Measurements from ENCODE around the gene CCNB1IP1. TPM values are rescaled to one million over a fixed set of nuclear protein-coding genes. Genes with fewer than 3 reads are reported as not detected.

CCNB1IP1 gene, protein sequence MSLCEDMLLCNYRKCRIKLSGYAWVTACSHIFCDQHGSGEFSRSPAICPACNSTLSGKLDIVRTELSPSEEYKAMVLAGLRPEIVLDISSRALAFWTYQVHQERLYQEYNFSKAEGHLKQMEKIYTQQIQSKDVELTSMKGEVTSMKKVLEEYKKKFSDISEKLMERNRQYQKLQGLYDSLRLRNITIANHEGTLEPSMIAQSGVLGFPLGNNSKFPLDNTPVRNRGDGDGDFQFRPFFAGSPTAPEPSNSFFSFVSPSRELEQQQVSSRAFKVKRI
- 35.4 and 48.5 TPM in 2 replicates for polyA plus RNA-seq (2012; rRNA removed)
- polyA plus RNA-seq (2012; cell fraction: cytosol; rRNA removed), result 51.1 and 51.8 TPM in 2 replicates
- 23.1 and 38.6 TPM in 2 replicates for polyA plus RNA-seq (2012; cell fraction: nucleus; rRNA removed)

- CTCF ChIA-PET, result interaction anchor here (0.7 to 2.2 kb wide), 4 partner anchors 9 to 277 kb away, joined by 4 to 12 read pairs (median 6); partner anchors contain the start of gene PARP2
- no peaks in the 10 kb centered on the region for H3K9me2 ChIP-seq
- H3K27me3 ChIP-seq (ENCODE audit: insufficient read depth), result no peaks in the 10 kb centered on the region
- peaks cover 0 to 5% of the 10 kb centered on the region in 2 experiments; a peak in 2 of 4 replicates for H3K4me1 ChIP-seq (ENCODE audit: control insufficient read depth in 1 of 2, insufficient read depth in 2 of 2, low read depth in 1 of 2, low read length in 1 of 2)
- POLR2A ChIA-PET, result interaction anchor here (1.3 to 1.7 kb wide), 3 partner anchors 10 to 122 kb away, joined by 4 to 14 read pairs (median 6); partner anchors contain the start of genes APEX1, OSGEP and PARP2
- peak within 1 kb of the TSS; percentile 80 to 89 for H3K27ac ChIP-seq (ENCODE audit: low read depth in 2 of 2, low read length in 1 of 2)
- DNase-seq, result peak; percentile 79
- under 1% methylated on average over 19 of the region's 19 CpGs for WGBS (ENCODE audit: low lambda C conversion rate)
- peak within 1 kb of the TSS; percentile 91 for H2AFZ ChIP-seq (ENCODE audit: low read depth)
- peak within 1 kb of the TSS; percentile 95 for H3K4me2 ChIP-seq
- H3K9ac ChIP-seq, result peak within 1 kb of the TSS; percentile 79
- peaks cover 11 to 13% of the 10 kb centered on the region in 2 experiments for H3K36me3 ChIP-seq (replicated peaks in 1 of 2; ENCODE audit: control insufficient read depth in 1 of 2, insufficient read depth in 2 of 2, low read length in 1 of 2)
- peak within 1 kb of the TSS; percentile 86 to 88 for H3K4me3 ChIP-seq (ENCODE audit: low read depth in 2 of 2, low read length in 1 of 2)
- no peaks in the 10 kb centered on the region for H3K9me3 ChIP-seq
- H3F3A ChIP-seq (replicated peaks; ENCODE audit: insufficient read depth), result peaks cover 19% of the 10 kb centered on the region
- peaks cover 48% of the 10 kb centered on the region for H3K79me2 ChIP-seq (ENCODE audit: insufficient read depth)
- no peaks in the 10 kb centered on the region for H4K20me1 ChIP-seq (ENCODE audit: insufficient read depth)
- peak; percentile 20 for TF ChIP-seq RCOR1 (IDR thresholded peaks at IDR 0.05; ENCODE audit: low read length)
- TF ChIP-seq SIN3A (IDR thresholded peaks at IDR 0.05; ENCODE audit: borderline replicate concordance, low read depth, low read length), result peak; percentile 40; the same call in 1 of the 2 replicates
- no peak for TF ChIP-seq EZH2phosphoT487 (IDR thresholded peaks at IDR 0.05; ENCODE audit: borderline replicate concordance, low read depth)
- no peak for TF ChIP-seq RXRA (IDR thresholded peaks at IDR 0.05; ENCODE audit: borderline replicate concordance, low read depth)
- no peak for TF ChIP-seq RFX5 (IDR thresholded peaks at IDR 0.05; ENCODE audit: low read length)
- peak; percentile 74 for TF ChIP-seq ELF1 (IDR thresholded peaks at IDR 0.05)
- no peak for TF ChIP-seq SMC3 (IDR thresholded peaks at IDR 0.05; ENCODE audit: low read depth, low read length)
- TF ChIP-seq GATA2 (CRISPR knock-in tag; IDR thresholded peaks at IDR 0.05), result no peak
- no peak for TF ChIP-seq CTCF (IDR thresholded peaks at IDR 0.05)
- 0 out of 2 replicates have a peak, but pooled peaks have one; percentile 32 for TF ChIP-seq TAF1 (IDR thresholded peaks at IDR 0.05; ENCODE audit: borderline replicate concordance, low read depth, low read length)
- TF ChIP-seq, protein P1, sequence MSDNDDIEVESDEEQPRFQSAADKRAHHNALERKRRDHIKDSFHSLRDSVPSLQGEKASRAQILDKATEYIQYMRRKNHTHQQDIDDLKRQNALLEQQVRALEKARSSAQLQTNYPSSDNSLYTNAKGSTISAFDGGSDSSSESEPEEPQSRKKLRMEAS (IDR thresholded peaks at IDR 0.05; ENCODE audit: low read depth), result peak; percentile 95
- no peak for TF ChIP-seq NRF1 (IDR thresholded peaks at IDR 0.05; ENCODE audit: low read depth, low read length)
- no peak for TF ChIP-seq FOXM1 (IDR thresholded peaks at IDR 0.05; ENCODE audit: low read depth)
- TF ChIP-seq ZBTB33 (IDR thresholded peaks at IDR 0.05; ENCODE audit: borderline replicate concordance, low read depth), result no peak
- TF ChIP-seq, protein P2, sequence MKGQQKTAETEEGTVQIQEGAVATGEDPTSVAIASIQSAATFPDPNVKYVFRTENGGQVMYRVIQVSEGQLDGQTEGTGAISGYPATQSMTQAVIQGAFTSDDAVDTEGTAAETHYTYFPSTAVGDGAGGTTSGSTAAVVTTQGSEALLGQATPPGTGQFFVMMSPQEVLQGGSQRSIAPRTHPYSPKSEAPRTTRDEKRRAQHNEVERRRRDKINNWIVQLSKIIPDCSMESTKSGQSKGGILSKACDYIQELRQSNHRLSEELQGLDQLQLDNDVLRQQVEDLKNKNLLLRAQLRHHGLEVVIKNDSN (IDR thresholded peaks at IDR 0.05; ENCODE audit: borderline replicate concordance, low read depth), result no peak
- TF ChIP-seq TCF12 (IDR thresholded peaks at IDR 0.05), result peak; percentile 12; the same call in 1 of the 2 replicates
- TF ChIP-seq, protein P3, sequence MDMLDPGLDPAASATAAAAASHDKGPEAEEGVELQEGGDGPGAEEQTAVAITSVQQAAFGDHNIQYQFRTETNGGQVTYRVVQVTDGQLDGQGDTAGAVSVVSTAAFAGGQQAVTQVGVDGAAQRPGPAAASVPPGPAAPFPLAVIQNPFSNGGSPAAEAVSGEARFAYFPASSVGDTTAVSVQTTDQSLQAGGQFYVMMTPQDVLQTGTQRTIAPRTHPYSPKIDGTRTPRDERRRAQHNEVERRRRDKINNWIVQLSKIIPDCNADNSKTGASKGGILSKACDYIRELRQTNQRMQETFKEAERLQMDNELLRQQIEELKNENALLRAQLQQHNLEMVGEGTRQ (IDR thresholded peaks at IDR 0.05; ENCODE audit: borderline replicate concordance, low read depth, low read length), result no peak
- no peak for TF ChIP-seq TEAD4 (IDR thresholded peaks at IDR 0.05; ENCODE audit: borderline replicate concordance, insufficient read depth)
- no peak for TF ChIP-seq JUND (IDR thresholded peaks at IDR 0.05)
- TF ChIP-seq YY1 (IDR thresholded peaks at IDR 0.05; ENCODE audit: low read depth), result no peak
- TF ChIP-seq NFIC (IDR thresholded peaks at IDR 0.05; ENCODE audit: borderline replicate concordance), result no peak
- peak; percentile 82; the same call in 1 of the 2 replicates for TF ChIP-seq POLR2AphosphoS5 (IDR thresholded peaks at IDR 0.05; ENCODE audit: low read depth, low read length)
- no peak for TF ChIP-seq EP300 (IDR thresholded peaks at IDR 0.05; ENCODE audit: borderline replicate concordance in 1 of 2, low read depth in 1 of 2, low read length in 1 of 2)
- TF ChIP-seq GABPA (IDR thresholded peaks at IDR 0.05; ENCODE audit: low read depth), result peak; percentile 68
- TF ChIP-seq IRF3 (IDR thresholded peaks at IDR 0.05; ENCODE audit: low read depth, low read length), result no peak
Observed at GRCh38 chr14:20332788-20333493, at the start of gene CCNB1IP1. Gene CCNB1IP1 (minus strand): TSS chr14:20333279. CDS start chr14:20316523, 16,756 bp downstream.
